PFSK-1 (cell line): ENCODE data around the gene HOXC11.

ENCODE experiments used
- FOXP2 ChIP-seq: optimal IDR thresholded peaks from 2 replicates; pipeline ENCODE3; 2011; ENCODE audit warnings: borderline replicate concordance, control low read depth, inconsistent platforms; ENCODE audit not compliant: insufficient read depth; ENCODE audit errors: extremely low read length, extremely low read depth
- POLR2AphosphoS5 ChIP-seq: IDR thresholded peaks from 2 replicates; pipeline ENCODE4 v1.6.1; 2012; ENCODE audit warnings: low read depth, mild to moderate bottlenecking, control low read depth, low read length, moderate library complexity
- SIN3A ChIP-seq: IDR thresholded peaks from 2 replicates; pipeline ENCODE4 v1.6.1; 2012; ENCODE audit warnings: mild to moderate bottlenecking, low read length, moderate library complexity, borderline replicate concordance; ENCODE audit not compliant: insufficient read depth
- TAF1 ChIP-seq: IDR thresholded peaks from 2 replicates; pipeline ENCODE4 v1.6.1; 2012; ENCODE audit warnings: low read length, control low read depth, borderline replicate concordance; ENCODE audit not compliant: insufficient read depth
- TF ChIP-seq, protein P1 (sequence below), 2 experiments: IDR thresholded peaks; 2 replicates each; pipeline versions ENCODE4 v1.6.1 to v1.8.0; 2011 to 2012; ENCODE audit warnings: low read depth in 2 of 2, low read length in 2 of 2, control low read depth in 1 of 2, inconsistent platforms in 1 of 2, mild to moderate bottlenecking in 1 of 2, moderate library complexity in 1 of 2; ENCODE audit not compliant: insufficient read depth in 1 of 2

Gene HOXC11

DNA sequence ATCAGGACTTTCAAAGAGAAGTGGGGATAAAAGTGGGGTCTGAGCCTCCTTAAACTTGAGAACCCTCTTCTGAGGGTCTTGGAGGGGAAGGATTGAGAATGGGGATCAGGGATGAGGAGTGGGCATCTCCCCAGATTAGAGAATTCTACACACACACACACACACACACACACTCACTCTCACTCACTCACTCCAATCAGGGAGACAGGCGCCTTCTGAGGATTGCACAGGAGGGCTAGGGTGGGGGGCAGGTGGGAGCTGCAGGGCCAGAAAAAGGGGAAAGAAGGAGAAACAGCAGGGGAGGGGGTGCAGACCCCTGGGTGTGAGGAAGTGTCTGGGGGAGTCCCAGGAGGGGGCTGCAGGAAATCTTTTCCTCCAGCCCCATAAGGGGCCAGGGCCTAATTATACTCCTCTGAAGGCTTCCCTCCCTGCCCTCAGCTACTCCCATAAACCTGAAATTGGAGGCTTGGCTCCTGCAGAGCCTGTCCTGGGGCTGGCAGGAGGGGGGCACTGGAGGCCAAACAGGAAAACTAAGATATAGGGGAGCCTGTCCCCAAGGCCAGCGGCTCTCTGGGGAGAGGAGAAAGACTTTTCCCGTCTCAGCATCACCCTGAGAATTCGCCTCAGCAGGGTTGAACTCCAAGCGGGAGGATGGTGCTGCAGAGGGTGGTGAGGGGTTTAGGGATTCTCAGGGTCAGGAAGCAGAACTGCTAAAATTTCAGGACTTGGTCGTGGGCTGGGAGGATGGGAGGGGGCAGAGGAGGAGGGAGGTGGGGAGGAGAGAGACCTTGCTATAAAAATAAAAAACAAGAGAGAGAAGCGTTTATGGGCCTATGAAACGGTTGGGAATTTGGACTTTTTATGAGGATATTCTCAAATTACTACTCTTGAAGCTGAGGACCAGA is 28.6 kb downstream of the HOXC11 start:
- TF ChIP-seq TAF1: no peak
- TF ChIP-seq, protein P1, sequence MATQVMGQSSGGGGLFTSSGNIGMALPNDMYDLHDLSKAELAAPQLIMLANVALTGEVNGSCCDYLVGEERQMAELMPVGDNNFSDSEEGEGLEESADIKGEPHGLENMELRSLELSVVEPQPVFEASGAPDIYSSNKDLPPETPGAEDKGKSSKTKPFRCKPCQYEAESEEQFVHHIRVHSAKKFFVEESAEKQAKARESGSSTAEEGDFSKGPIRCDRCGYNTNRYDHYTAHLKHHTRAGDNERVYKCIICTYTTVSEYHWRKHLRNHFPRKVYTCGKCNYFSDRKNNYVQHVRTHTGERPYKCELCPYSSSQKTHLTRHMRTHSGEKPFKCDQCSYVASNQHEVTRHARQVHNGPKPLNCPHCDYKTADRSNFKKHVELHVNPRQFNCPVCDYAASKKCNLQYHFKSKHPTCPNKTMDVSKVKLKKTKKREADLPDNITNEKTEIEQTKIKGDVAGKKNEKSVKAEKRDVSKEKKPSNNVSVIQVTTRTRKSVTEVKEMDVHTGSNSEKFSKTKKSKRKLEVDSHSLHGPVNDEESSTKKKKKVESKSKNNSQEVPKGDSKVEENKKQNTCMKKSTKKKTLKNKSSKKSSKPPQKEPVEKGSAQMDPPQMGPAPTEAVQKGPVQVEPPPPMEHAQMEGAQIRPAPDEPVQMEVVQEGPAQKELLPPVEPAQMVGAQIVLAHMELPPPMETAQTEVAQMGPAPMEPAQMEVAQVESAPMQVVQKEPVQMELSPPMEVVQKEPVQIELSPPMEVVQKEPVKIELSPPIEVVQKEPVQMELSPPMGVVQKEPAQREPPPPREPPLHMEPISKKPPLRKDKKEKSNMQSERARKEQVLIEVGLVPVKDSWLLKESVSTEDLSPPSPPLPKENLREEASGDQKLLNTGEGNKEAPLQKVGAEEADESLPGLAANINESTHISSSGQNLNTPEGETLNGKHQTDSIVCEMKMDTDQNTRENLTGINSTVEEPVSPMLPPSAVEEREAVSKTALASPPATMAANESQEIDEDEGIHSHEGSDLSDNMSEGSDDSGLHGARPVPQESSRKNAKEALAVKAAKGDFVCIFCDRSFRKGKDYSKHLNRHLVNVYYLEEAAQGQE (IDR thresholded peaks at IDR 0.05; ENCODE audit: insufficient read depth in 1 of 2, low read depth in 2 of 2, low read length in 2 of 2): no peak
- no peak for TF ChIP-seq FOXP2
- TF ChIP-seq SIN3A: no peak
- no peak for TF ChIP-seq POLR2AphosphoS5

DNA sequence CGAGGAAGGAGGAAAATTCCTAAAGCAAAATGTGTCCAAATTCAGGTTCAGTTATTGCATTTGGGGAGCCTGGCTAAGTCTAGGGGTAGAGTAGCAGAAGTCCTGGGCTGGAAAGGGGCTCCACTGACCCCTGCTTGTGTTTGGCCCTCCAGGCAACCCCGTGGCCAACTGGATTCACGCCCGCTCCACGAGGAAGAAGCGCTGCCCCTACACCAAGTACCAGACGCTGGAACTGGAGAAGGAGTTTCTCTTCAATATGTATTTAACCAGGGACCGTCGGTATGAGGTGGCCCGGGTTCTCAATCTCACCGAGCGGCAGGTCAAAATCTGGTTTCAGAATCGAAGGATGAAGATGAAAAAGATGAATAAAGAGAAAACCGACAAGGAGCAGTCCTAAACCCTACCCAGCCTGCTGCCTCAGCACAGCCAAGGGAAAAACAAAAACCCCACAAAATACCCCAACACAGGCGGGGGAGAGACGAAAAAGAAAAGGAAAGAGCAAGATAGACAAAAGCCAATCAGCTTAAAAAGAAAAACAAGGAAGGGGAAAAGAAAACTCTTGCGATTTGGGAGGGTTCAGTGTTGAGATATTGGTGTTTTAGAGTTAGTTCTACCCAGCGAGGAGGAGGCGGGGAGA is 29.5 kb downstream of the HOXC11 start:
- no peak for TF ChIP-seq POLR2AphosphoS5

DNA sequence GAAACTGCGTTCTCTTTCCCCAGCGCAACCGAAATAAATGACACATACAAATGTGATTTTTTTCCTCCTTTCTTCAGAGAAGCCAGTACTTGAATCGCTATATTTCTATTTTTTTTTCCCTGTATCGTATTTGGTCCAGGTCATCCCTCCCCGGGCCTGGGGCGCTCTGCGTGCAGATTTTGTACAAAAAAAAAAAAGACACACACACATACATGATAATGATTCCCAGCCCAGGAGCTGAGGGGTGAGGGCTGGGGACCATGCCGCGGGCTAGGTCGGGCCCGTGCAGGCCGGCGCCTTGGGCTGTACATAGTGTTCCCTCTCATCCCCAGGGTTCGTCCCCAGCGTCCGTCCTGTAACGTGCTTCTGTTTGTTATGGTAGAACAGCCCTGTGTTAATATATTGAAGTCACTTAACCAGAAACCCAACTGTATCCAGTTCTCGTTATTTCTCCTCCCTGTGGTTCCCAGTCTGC is 30.0 kb downstream of the HOXC11 start:
- TF ChIP-seq TAF1: no peak
- no peak for TF ChIP-seq POLR2AphosphoS5
- TF ChIP-seq FOXP2: no peak
- no peak for TF ChIP-seq SIN3A
- TF ChIP-seq, protein P1 (IDR thresholded peaks at IDR 0.05; ENCODE audit: insufficient read depth in 1 of 2, low read depth in 2 of 2, low read length in 2 of 2): no peak

DNA sequence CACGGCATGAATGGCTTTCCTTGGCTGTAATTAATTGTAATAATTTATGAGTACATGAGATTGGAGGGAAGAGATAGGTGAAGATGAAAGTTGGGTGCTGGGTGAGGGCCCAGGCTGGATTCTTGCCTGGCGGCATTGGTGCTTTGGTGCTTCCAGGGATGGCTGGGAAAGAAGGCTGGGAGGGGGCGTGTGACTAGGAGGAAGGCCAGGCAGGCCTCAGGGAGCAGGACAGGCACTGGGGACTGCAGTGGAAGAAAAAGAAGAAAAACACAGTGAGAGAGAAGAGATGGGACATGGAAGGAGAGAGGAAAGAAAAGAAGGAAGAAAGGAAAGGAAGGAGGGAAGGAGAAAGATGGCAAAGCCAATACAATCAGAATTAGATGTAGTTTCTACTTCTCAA is 30.7 kb downstream of the HOXC11 start:
- TF ChIP-seq POLR2AphosphoS5 (no peak), SIN3A (no peak), FOXP2 (no peak), TAF1 (no peak)
- TF ChIP-seq, protein P1 (IDR thresholded peaks at IDR 0.05; ENCODE audit: insufficient read depth in 1 of 2, low read depth in 2 of 2, low read length in 2 of 2): no peak

DNA sequence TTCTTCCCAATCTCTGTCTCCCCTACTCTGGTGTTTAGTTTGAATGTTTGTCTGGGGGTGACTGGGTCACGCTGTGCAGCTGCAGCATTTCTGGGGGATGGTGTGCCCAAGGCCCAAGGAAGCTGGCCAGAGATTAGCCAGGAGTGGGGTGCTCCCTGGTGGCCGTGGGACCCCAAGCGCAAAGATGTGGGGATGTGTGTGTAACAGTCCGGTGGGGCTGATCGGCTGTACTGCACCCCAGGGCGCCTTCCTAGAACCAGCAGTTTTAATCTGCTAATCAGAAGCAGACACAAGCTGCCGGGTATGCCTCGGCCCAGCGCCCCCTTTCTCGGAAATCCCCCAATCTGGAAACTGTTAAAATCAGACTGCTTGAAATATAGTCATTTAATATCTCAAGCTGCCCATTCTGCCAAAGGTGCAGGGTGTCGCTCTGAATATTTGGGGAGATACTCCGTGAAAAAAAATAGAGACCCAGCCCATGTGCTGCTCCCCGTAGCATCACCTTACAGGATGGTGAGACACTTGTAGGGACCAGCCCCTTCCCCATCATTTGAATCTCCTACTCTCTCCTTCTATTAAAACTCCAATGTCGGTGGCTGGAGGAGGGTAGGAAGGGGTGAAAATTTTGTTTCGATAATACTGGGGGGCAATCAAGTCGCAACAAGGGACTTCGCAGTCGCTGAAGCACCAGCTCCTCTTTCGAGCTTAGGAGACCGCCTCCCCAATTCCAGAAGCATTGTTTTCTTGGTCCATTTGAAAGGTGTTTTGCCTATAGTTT is 31.3 kb downstream of the HOXC11 start:
- no peak for TF ChIP-seq FOXP2
- no peak for TF ChIP-seq POLR2AphosphoS5
- TF ChIP-seq TAF1: no peak
- TF ChIP-seq SIN3A: no peak
- TF ChIP-seq, protein P1 (IDR thresholded peaks at IDR 0.05; ENCODE audit: insufficient read depth in 1 of 2, low read depth in 2 of 2, low read length in 2 of 2): no peak
